Stomach (tissue), 9 donors: ENCODE data around the gene ANGPTL7. TPM values are rescaled to one million over a fixed set of nuclear protein-coding genes. Genes with fewer than 3 reads are reported as not detected.

Source experiments
- DNase-seq, 2 donors: peaks; one replicate each; pipeline versions ENCODE4 v3.0.0 to v3.0.0-alpha.2; 2013 to 2019
- H3K27ac ChIP-seq, 5 donors: fragments of 200-600 bp in 4 of 5; sonication (generic) in 4 of 5; one replicate each; pipeline ENCODE4 v1.5.1; 2013 to 2019; ENCODE audit warnings: mild to moderate bottlenecking in 1 of 5, moderate library complexity in 1 of 5
- H3K27me3 ChIP-seq, 3 donors: fragments of 200-600 bp; sonication (generic); one replicate each; pipeline ENCODE4 v1.5.1; 2017 to 2019; ENCODE audit warnings: mixed run types in 1 of 3
- H3K36me3 ChIP-seq, 4 donors: fragments of 200-600 bp; sonication (generic); 1 replicate in 3 of 4; 2 replicates in 1 of 4; pipeline ENCODE4 v1.5.1; 2016 to 2019
- H3K4me1 ChIP-seq, 4 donors: fragments of 200-600 bp; sonication (generic); one replicate each; pipeline ENCODE4 v1.5.1; 2016 to 2019
- H3K4me3 ChIP-seq, 4 donors: fragments of 200-600 bp; sonication (generic) in 3 of 4; one replicate each; pipeline ENCODE4 v1.5.1; 2016 to 2019; ENCODE audit warnings: mild to moderate bottlenecking in 1 of 4
- H3K9me3 ChIP-seq, 4 donors: fragments of 200-600 bp; sonication (generic); one replicate each; pipeline ENCODE4 v1.5.1; 2016 to 2019
- EP300 ChIP-seq: sonication (generic); formaldehyde crosslinking; IDR thresholded peaks from one replicate; pipeline ENCODE4 v1.6.1; 2017; ENCODE audit warnings: antibody characterized with exemption
- POLR2A ChIP-seq, 4 donors: fragments of 450-650 bp; IDR thresholded peaks; one replicate each; pipeline ENCODE4 v1.6.1; 2016; ENCODE audit warnings: antibody characterized with exemption in 4 of 4, control low read depth in 2 of 4, mild to moderate bottlenecking in 1 of 4, moderate library complexity in 1 of 4
- POLR2AphosphoS5 ChIP-seq, 3 donors: sonication (generic); formaldehyde crosslinking; IDR thresholded peaks; one replicate each; pipeline ENCODE4 v1.6.1; 2016; ENCODE audit warnings: antibody characterized with exemption in 3 of 3
- WGBS, 5 donors: extraction: QIAGEN DNeasy Blood & Tissue Kit in 3 of 5; methylation state at CpG; one replicate each; pipeline versions ENCODE4 v1.1.5 to v1.1.7; 2013 to 2018; 5-methylcytosine and 5-hydroxymethylcytosine counted together
- intact Hi-C: fragments of 100-400 bp; cut with DNase I; formaldehyde crosslinking; loops from one replicate; pipeline ENCODE4 v1.15.1; 2023; ENCODE audit warnings: low total_unique reads
- polyA plus RNA-seq, 3 donors: library from polyadenylated mRNA; stranded (reverse); fragments of 200-250 nt; gene quantifications; one replicate each; pipeline ENCODE4 v1.2.3, GENCODE V29; 2013
- total RNA-seq, 5 donors: library from RNA; depleted of rRNA; stranded (reverse); fragments of >200 nt; gene quantifications; one replicate each; pipeline versions ENCODE4 v1.1.0 to v1.2.3, GENCODE V29; 2014 to 2016
- TF ChIP-seq, protein P1 (sequence below), 7 experiments: fragments of 450-650 bp in 4 of 7; fragments of 200-600 bp in 3 of 7; sonication (generic) in 3 of 7; IDR thresholded peaks; one replicate each; pipeline ENCODE4 v1.5.1; 2016 to 2019; ENCODE audit warnings: antibody characterized with exemption in 7 of 7, control low read depth in 2 of 7, mild to moderate bottlenecking in 1 of 7
- donor health status: healthy with polysubstance abuse.
- donor health status: Bipolar disorder and iron deficiency.
- donor health status: healthy.

The ANGPTL7 gene
- total and polyA plus RNA-seq, 8 donors, result 0.55 to 2.6 (median 1.6) TPM; not detected in 5

DNA sequence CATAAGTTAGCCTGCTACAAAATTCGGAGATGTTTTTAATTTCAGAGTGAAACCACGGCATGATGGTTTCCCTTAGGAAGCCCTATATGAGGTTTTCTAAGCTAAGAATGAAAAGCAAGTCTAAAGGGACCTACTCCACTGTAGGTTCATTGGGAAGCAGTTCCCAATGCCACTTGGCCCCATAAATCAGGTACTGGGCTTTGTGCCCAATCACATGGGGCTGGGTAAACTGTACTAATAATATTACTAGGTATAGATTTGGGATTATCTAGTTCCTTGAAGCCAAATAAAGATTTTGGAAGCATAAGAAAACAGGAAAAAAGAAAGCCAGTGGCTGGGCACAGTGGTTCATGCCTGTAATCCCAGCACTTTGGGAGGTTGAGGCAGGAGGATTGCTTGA lies 19.1 kb upstream of the ANGPTL7 start:
- Histone ChIP-seq H3K4me1 (peaks cover 0 to 12% (median 4%) of the 10 kb centered on the region in 4 donors), H3K27ac (no peak overlapping the region), H3K36me3 (peaks cover 0 to 22% (median 15%) of the 10 kb centered on the region in 4 donors), H3K9me3 (no peaks in the 10 kb centered on the region), H3K27me3 (no peaks in the 10 kb centered on the region), H3K4me3 (no peak overlapping the region)
- TF ChIP-seq EP300 (no peak), POLR2A (IDR thresholded peaks at IDR 0.05) (no peak), POLR2AphosphoS5 (IDR thresholded peaks at IDR 0.05) (no peak)
- TF ChIP-seq, protein P1, sequence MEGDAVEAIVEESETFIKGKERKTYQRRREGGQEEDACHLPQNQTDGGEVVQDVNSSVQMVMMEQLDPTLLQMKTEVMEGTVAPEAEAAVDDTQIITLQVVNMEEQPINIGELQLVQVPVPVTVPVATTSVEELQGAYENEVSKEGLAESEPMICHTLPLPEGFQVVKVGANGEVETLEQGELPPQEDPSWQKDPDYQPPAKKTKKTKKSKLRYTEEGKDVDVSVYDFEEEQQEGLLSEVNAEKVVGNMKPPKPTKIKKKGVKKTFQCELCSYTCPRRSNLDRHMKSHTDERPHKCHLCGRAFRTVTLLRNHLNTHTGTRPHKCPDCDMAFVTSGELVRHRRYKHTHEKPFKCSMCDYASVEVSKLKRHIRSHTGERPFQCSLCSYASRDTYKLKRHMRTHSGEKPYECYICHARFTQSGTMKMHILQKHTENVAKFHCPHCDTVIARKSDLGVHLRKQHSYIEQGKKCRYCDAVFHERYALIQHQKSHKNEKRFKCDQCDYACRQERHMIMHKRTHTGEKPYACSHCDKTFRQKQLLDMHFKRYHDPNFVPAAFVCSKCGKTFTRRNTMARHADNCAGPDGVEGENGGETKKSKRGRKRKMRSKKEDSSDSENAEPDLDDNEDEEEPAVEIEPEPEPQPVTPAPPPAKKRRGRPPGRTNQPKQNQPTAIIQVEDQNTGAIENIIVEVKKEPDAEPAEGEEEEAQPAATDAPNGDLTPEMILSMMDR (IDR thresholded peaks at IDR 0.05), result no peak
- intact Hi-C loops, result no loop called here
- DNase-seq, result peak in 1 of 2 donors; percentile 42
- 60 to 92% (median 68%) methylated on average over 2 of the region's 2 CpGs for WGBS, 5 donors

DNA sequence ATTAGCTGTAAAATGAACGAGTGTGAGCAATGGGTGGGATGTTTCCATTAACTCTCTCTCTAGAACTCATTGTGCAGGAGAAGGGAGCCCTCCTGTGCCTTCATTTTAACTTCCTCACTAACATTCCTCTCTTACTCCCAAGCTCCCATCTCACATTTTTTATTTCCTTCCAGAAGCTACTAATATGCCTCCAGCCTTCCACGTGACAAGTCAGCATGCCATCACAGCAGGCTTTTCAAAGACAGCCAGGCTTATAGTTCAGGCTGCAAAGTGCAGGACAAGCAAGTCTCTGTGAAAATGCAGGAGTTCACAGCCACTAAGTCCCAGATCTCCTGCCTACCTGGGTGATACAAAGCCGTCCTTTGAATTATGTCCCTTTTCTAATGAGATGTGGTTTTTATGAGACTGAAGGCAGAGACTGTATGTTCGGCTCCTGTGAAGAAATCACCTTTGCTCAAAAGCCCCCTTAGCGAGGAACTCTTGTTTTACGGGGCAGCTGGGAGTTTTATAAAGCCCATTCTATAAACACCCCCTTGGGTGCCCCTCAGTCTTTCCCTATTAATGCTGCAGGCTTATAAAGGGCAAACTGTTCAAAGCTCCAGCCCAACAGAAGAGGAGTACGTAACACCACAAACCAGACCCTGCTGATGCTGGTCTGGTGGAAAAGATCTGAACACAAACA lies 14.8 kb upstream of the ANGPTL7 start:
- Histone ChIP-seq H3K27ac (no peak overlapping the region), H3K4me1 (peaks cover 0 to 26% (median 11%) of the 10 kb centered on the region in 4 donors), H3K36me3 (peaks cover 0 to 26% (median 14%) of the 10 kb centered on the region in 4 donors), H3K9me3 (no peaks in the 10 kb centered on the region), H3K4me3 (no peak overlapping the region), H3K27me3 (no peaks in the 10 kb centered on the region)
- DNase-seq, result no peak
- TF ChIP-seq EP300 (no peak), POLR2A (IDR thresholded peaks at IDR 0.05) (no peak), POLR2AphosphoS5 (IDR thresholded peaks at IDR 0.05) (no peak)
- TF ChIP-seq, protein P1 (IDR thresholded peaks at IDR 0.05), result no peak
- 77 to 86% (median 82%) methylated on average over 7 of the region's 7 CpGs for WGBS, 5 donors
- intact Hi-C loops, result no loop called here

DNA sequence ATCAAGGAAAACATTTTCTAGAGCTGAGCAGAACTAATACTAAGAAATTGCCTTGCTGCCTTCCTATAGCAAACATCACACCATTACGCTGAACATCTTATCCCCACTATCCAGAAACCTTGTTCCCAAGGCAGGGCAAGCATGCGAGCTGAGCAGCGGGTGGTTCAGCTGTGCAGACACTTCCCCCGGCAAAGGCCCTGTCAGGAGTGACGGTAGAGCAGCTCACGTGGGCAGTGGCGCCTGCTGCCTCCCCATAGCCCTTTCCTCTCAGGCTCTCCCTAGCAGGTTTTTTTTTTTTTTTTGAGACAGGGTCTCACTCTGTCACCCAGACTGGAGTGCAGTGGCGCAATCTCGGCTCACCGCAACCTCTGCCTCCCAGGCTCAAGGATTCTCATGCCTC lies 13.7 kb upstream of the ANGPTL7 start:
- no peak overlapping the region for H3K27ac ChIP-seq
- peaks cover 0 to 36% (median 24%) of the 10 kb centered on the region in 4 donors for H3K36me3 ChIP-seq
- 93 to 98% (median 97%) methylated on average over 10 of the region's 10 CpGs for WGBS, 5 donors
- DNase-seq, result no peak
- H3K9me3 ChIP-seq, result no peaks in the 10 kb centered on the region
- H3K4me1 ChIP-seq, result peaks cover 0 to 28% (median 12%) of the 10 kb centered on the region in 4 donors
- intact Hi-C loops, result no loop called here
- no peak overlapping the region for H3K4me3 ChIP-seq
- TF ChIP-seq EP300 (no peak), POLR2AphosphoS5 (IDR thresholded peaks at IDR 0.05) (no peak), POLR2A (IDR thresholded peaks at IDR 0.05) (no peak)
- TF ChIP-seq, protein P1 (IDR thresholded peaks at IDR 0.05), result no peak
- H3K27me3 ChIP-seq, result no peaks in the 10 kb centered on the region

DNA sequence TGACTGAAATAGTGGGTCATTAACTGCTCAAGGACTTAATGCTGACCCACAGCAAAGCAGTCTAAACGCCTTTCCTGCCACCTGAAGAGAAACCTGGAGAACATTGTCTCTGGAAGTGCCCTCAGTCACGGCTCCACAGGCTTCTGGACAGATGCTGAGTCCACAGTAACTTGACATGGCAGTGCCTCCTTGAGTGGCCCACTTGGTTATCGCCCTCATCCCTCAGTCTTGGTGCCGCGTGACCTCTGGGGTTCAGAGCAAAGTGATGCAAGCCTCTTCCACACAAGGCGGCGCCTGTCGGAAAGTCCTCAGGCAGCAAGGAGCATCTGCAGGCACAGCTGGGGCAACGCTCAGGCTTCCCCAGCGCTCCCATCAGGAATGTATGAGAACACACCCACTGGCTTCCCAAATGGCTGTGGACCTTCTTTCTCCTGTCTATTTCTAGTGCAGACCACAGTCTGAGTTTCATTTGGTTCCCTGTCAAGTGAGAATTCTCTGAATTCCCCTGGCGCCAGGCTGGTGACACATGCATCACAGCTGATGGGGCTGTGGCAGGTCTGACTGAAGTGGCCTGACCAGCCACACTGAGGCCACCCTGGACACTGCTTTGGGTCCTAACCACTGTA lies 13.0 kb upstream of the ANGPTL7 start:
- Histone ChIP-seq H3K27me3 (no peaks in the 10 kb centered on the region), H3K4me1 (peaks cover 0 to 24% (median 12%) of the 10 kb centered on the region in 4 donors), H3K4me3 (no peak overlapping the region), H3K9me3 (no peaks in the 10 kb centered on the region), H3K27ac (no peak overlapping the region), H3K36me3 (peaks cover 0 to 43% (median 31%) of the 10 kb centered on the region in 4 donors)
- intact Hi-C loops, result no loop called here
- TF ChIP-seq EP300, result no peak
- TF ChIP-seq, protein P1 (IDR thresholded peaks at IDR 0.05), result no peak
- no peak for TF ChIP-seq POLR2AphosphoS5 (IDR thresholded peaks at IDR 0.05)
- no peak for TF ChIP-seq POLR2A (IDR thresholded peaks at IDR 0.05)
- 92 to 98% (median 95%) methylated on average over 11 of the region's 11 CpGs for whole genome bisulfite sequencing, 5 donors
- DNase-seq, result no peak
